HG02571 (cell line): ENCODE measurements around the gene NPY.

Experiments
- ATAC-seq: cut with Tn5 transposase; IDR thresholded peaks from one replicate; pipeline ENCODE4 v1.9.1; 2021; ENCODE audit warnings: mild to moderate bottlenecking, moderate library complexity; ENCODE audit not compliant: unreplicated experiment

The NPY gene

GRCh38 chr7:24312588-24312987 is 28.6 kb downstream of the NPY start:
- ATAC-seq, result no peak

- no peak for ATAC-seq
These were observed 29.8 kb downstream of the NPY start for GRCh38 chr7:24313777-24314176.

GRCh38 chr7:24316340-24316739 is 32.4 kb downstream of the NPY start:
- ATAC-seq, result no peak

- no peak for ATAC-seq
These were observed 34.3 kb downstream of the NPY start for GRCh38 chr7:24318326-24318725.

GRCh38 chr7:24319209-24319608 is 35.2 kb downstream of the NPY start:
- ATAC-seq, result no peak

- no peak for ATAC-seq
These were observed 40.0 kb downstream of the NPY start for GRCh38 chr7:24323961-24324480.

- ATAC-seq, result no peak
These were observed 41.7 kb downstream of the NPY start for GRCh38 chr7:24325708-24326107.

GRCh38 chr7:24328050-24328449 is 44.1 kb downstream of the NPY start:
- no peak for ATAC-seq

GRCh38 chr7:24328894-24329293 is 44.9 kb downstream of the NPY start:
- ATAC-seq, result no peak

- ATAC-seq, result no peak
These were observed 50.0 kb downstream of the NPY start for GRCh38 chr7:24334012-24334411.

GRCh38 chr7:24334627-24335026 is 50.6 kb downstream of the NPY start:
- no peak for ATAC-seq

GRCh38 chr7:24336461-24336860 is 52.5 kb downstream of the NPY start:
- ATAC-seq, result no peak

- no peak for ATAC-seq
These were observed 53.2 kb downstream of the NPY start for GRCh38 chr7:24337180-24337579.

- ATAC-seq, result no peak
These were observed 55.6 kb downstream of the NPY start for GRCh38 chr7:24339575-24339974.

- ATAC-seq, result no peak
These were observed 56.7 kb downstream of the NPY start for GRCh38 chr7:24340727-24341126.
